Ovary (tissue), 3 donors: ENCODE data around the gene LOC128125822.

Experiments used
- CTCF ChIP-seq, 3 donors: fragments of 450-650 bp in 2 of 3; fragments of 200-600 bp in 1 of 3; IDR thresholded peaks; one replicate each; pipeline versions ENCODE4 v1.5.1 to v1.8.0; 2016 to 2022; ENCODE audit warnings: antibody characterized with exemption in 3 of 3, mild to moderate bottlenecking in 1 of 3
- EP300 ChIP-seq: sonication (generic); formaldehyde crosslinking; IDR thresholded peaks from one replicate; pipeline ENCODE4 v1.6.1; 2017; ENCODE audit warnings: antibody characterized with exemption
- POLR2A ChIP-seq: fragments of 450-650 bp; IDR thresholded peaks from one replicate; pipeline ENCODE4 v1.6.1; 2017; ENCODE audit warnings: antibody characterized with exemption, mild to moderate bottlenecking, moderate library complexity
- donor health status: DM: no; HTN: no; CAD: no.

GRCh38 chr6:63561288-63561687 is 11.0 kb upstream of the LOC128125822 start:
- TF ChIP-seq CTCF (IDR thresholded peaks at IDR 0.05) (no peak), EP300 (no peak), POLR2A (no peak)
